Heart right ventricle (tissue), 16 donors: Measurements from ENCODE around the gene SLC30A2. TPM values are rescaled to one million over a fixed set of nuclear protein-coding genes. Genes with fewer than 3 reads are reported as not detected.
"Not testable (repeated sequence)": the region's sequence is repeated elsewhere in the genome, so short reads cannot be mapped to it uniquely, and the experiment has no call there.

Experiments
- ATAC-seq, 8 donors: fragments of 200-7000 bp; cut with Tn5 transposase; one replicate each; pipeline ENCODE4 v1.9.1; 2020; ENCODE audit warnings: mild to moderate bottlenecking in 8 of 8, moderate library complexity in 8 of 8, moderate number of reproducible peaks in 1 of 8
- DNase-seq, 2 donors: peaks; one replicate each; pipeline ENCODE4 v3.0.0-alpha.2; 2020
- H3K27ac ChIP-seq, 10 donors: fragments of 200-600 bp; sonication (generic) in 2 of 10; one replicate each; pipeline versions ENCODE4 v1.5.0 to v1.8.0; 2020 to 2022; ENCODE audit warnings: mild to moderate bottlenecking in 3 of 10
- H3K27me3 ChIP-seq, 7 donors: fragments of 200-600 bp; one replicate each; pipeline ENCODE4 v1.8.0; 2021 to 2022; ENCODE audit warnings: mild to moderate bottlenecking in 2 of 7
- H3K36me3 ChIP-seq, 9 donors: fragments of 200-600 bp; sonication (generic) in 1 of 9; one replicate each; pipeline versions ENCODE4 v1.5.0 to v1.8.0; 2020 to 2022; ENCODE audit warnings: mild to moderate bottlenecking in 2 of 9
- H3K4me1 ChIP-seq, 9 donors: fragments of 200-600 bp; sonication (generic) in 1 of 9; one replicate each; pipeline versions ENCODE4 v1.5.0 to v1.8.0; 2020 to 2022; ENCODE audit warnings: mild to moderate bottlenecking in 4 of 9
- H3K4me3 ChIP-seq, 10 donors: fragments of 200-600 bp; sonication (generic) in 2 of 10; one replicate each; pipeline versions ENCODE4 v1.5.0 to v1.8.0; 2020 to 2022; ENCODE audit warnings: mild to moderate bottlenecking in 7 of 10, moderate library complexity in 2 of 10
- H3K9me3 ChIP-seq, 11 donors: fragments of 200-600 bp in 10 of 11; sonication (generic) in 2 of 11; one replicate each; pipeline versions ENCODE4 v1.5.0 to v1.8.0; 2013 to 2022; ENCODE audit warnings: mild to moderate bottlenecking in 2 of 11, control low read depth in 1 of 11, moderate library complexity in 1 of 11
- CTCF ChIP-seq, 9 donors: fragments of 200-600 bp; sonication (generic) in 2 of 9; IDR thresholded peaks; one replicate each; pipeline versions ENCODE4 v1.5.0 to v1.8.0; 2021 to 2022; ENCODE audit warnings: antibody characterized with exemption in 9 of 9, mild to moderate bottlenecking in 5 of 9, moderate library complexity in 1 of 9
- WGBS, 2 donors: extraction: QIAGEN DNeasy Blood & Tissue Kit; methylation state at CpG; one replicate each; pipeline ENCODE4 v1.1.7; 2013; ENCODE audit warnings: inconsistent platforms in 1 of 2; 5-methylcytosine and 5-hydroxymethylcytosine counted together
- intact Hi-C, 10 donors: fragments of 100-400 bp; cut with DNase I; formaldehyde crosslinking; loops; one replicate each; pipeline versions ENCODE4 v1.11.1 to v1.14.2; 2022
- long read RNA-seq, 3 donors: library from polyadenylated mRNA; unstranded; transcript quantifications; one replicate each; pipeline ENCODE4 v2.0.0, GENCODE V29; 2020 to 2021
- polyA plus RNA-seq, 2 donors: library from polyadenylated mRNA; stranded (reverse); fragments of 200-250 nt; gene quantifications; one replicate each; pipeline ENCODE4 v1.2.3, GENCODE V29; 2013
- total RNA-seq, 10 donors: library from RNA; stranded (reverse); fragmentation: NEBNext Ultra II Directional in 3 of 10; extraction: Animal tissue kit (Norgen Biotek cat#: 25700) in 3 of 10; gene quantifications; one replicate each; pipeline versions ENCODE4 v1.2.1 to v1.2.4, GENCODE V29; 2021 to 2023
- donor health status: Arrhythmogenic right ventricular cardiomyopathy.
- donor health status: ischemic (EF 13 %, LVEDD 7.1; RV severe dilation, severe dysfunction).
- donor health status: healthy with polysubstance abuse.
- donor health status: DM: no; HTN: yes; CAD: no.
- donor health status: DM: no; HTN: no; CAD: no.
- donor health status: ischemic (EF 25% LVEDD 6.9; RV normal size, moderate dysfunction).
- donor health status: ischemic (EF 25% LVEDD 5.7; RV mildly dilated, moderate dysfunction).
- donor health status: healthy.
- donor health status: DM: yes; HTN: yes; CAD: no.
- donor health status: Ischemic cardiomyopathy.
- donor health status: ischemic (EF 35%, LVEDD 5.7; RV mildly dilated, moderate dysfunction).
- donor health status: nonischemic (EF 11% LVEDD 7.7; RV severe dilation, severe dysfunction).
- donor health status: DM: yes; HTN: yes; CAD: no.
- donor health status: PGD.
- donor health status: ischemic (EF 29% LVEDD 5.4; RV normal size, mild dysfunction).
- donor health status: nonischemic (EF 23%, LVEDD 6.1; RV moderate dilation, normal function).

SLC30A2 gene
- total RNA-seq, result 10 to 100 TPM in 3 of 10 donors, 1 to 10 TPM in 7; 2.6 to 14.4 (median 8.9) TPM
- 1 to 10 TPM in 1 of 2 donors, under 1 TPM in 1; 0.97 to 3.6 TPM for polyA plus RNA-seq
- long read RNA-seq, donor 1, transcript SLC30A2-201 (8 exons, 2,494 nt), result major isoform, 6 of 7 reads
- long read RNA-seq, donor 1, partial matches to known transcripts, result 1 of 7 reads
- long read RNA-seq, donor 1, other reads (novel, unspliced or antisense), result 0 of 7 reads
- long read RNA-seq, donor 2, transcript SLC30A2-201 (8 exons, 2,494 nt), result major isoform, 5 of 6 reads
- long read RNA-seq, donor 2, partial matches to known transcripts, result 0 of 6 reads
- long read RNA-seq, donor 2, other reads (novel, unspliced or antisense), result 0 of 6 reads
- long read RNA-seq, donor 3, partial matches to known transcripts, result 1 of 1 reads
- long read RNA-seq, donor 3, other reads (novel, unspliced or antisense), result 0 of 1 reads

GRCh38 chr1:26045722-26046245, at the start of gene SLC30A2:
SLC30A2 (minus strand) TSS chr1:26046118; CDS start chr1:26045896, 222 bp downstream.
- 1% methylated on average over 52 to 62 of the region's 62 CpGs for WGBS, 2 donors
- intact Hi-C loops, result no loop called here
- DNase-seq (no peak), ATAC-seq (peak in 7 of 8 donors; percentile 6 to 62 (median 18))
- Histone ChIP-seq H3K4me3 (peak within 1 kb of the TSS; percentile 21 to 48 (median 34)), H3K27ac (peak within 1 kb of the TSS in 3 of 10 donors; percentile 6 to 58 (median 35)), H3K4me1 (peaks cover 0 to 55% (median 16%) of the 10 kb centered on the region in 9 donors), H3K36me3 (peaks cover 0 to 3% (median 0%) of the 10 kb centered on the region in 9 donors), H3K27me3 (peaks cover 0 to 68% (median 60%) of the 10 kb centered on the region in 7 donors), H3K9me3 (no peaks in the 10 kb centered on the region)
- no peak for TF ChIP-seq CTCF (IDR thresholded peaks at IDR 0.05)

DNA sequence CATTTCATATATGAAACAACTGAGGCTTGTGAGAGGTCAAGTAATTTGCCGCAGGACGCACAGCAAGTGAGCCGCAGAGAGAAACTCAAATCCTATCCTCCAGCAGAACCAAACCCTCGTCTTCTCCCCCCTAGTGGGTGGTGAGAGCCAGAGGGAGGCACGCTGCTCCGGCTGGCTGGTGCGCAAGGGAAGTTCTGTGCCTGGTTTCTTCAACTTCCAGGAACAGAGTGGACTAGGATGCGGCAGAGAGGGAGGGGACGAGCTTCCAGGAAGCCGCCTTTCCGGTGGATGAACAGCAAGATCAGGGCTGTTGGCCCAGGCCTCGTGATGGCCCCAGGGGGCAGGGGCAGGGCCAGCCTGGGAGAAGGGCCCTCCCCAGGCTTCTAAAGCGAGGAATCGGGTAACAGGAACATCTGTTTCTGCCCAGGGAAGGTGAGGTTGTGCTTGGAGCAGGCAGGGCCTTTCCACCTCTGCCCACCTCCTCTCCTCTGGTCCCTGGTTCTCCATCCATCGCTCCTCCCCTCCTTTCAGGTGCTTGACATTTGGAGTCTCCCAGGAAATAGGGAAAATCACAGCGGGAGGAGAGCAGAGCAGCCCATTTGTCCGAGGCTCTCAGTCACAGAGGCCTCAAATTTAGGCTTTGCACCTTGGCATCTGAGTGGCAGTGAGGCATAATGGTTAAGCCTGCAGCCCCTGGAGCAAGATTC, 48.9 kb upstream of the SLC30A2 start:
- no peaks in the 10 kb centered on the region for H3K36me3 ChIP-seq
- DNase-seq (peak; percentile 45 to 52), ATAC-seq (peak; percentile 43 to 88 (median 72))
- H3K4me3 ChIP-seq, result peak overlapping the region in 5 of 10 donors; percentile 21 to 33 (median 21)
- 9 to 15% methylated on average over 17 of the region's 17 CpGs for WGBS, 2 donors
- H3K27me3 ChIP-seq, result peaks cover 0 to 14% (median 0%) of the 10 kb centered on the region in 7 donors
- H3K9me3 ChIP-seq, result no peaks in the 10 kb centered on the region
- intact Hi-C loops, result loop anchor here in 4 of 10 donors (1.0 to 5.0 kb wide), 6 partner anchors 28 to 59 kb away; partner anchors contain the start of gene TRIM63 (in 3 of the 4)
- TF ChIP-seq CTCF (IDR thresholded peaks at IDR 0.05), result peak in 3 of 9 donors; percentile 26 to 39 (median 32)
- H3K4me1 ChIP-seq, result peaks cover 0 to 22% (median 18%) of the 10 kb centered on the region in 9 donors
- H3K27ac ChIP-seq, result peak overlapping the region; percentile 31 to 92 (median 87)

DNA sequence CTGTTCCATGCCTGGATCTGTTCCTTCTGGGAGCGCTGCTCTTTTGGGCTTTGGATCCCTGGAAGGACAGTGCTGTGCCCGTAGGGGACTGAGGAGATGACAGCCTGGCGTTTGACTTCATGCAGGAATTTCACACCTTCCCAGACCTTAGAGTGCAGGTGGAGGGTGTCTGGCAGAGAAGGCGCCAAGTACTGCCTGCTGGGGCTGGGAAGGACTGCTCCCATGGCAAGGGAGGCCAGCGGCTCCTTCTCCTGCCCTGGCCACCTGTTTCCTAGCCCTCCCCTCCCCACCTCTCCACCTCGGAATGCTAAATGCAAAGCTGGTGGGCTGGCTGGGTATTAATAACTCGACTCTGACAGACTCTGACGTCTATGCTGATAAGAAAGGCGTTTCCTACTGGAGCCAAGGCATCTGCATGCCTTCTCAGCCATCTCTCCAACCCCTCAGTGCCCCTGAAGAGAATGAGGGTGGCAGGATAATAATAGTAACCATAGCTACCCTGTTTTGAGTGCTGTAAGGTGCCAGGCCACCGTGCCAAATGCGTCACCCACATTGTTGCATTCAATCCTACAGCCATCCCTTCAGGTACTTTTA, 48.3 kb upstream of the SLC30A2 start:
- intact Hi-C loops, result loop anchor here in 4 of 10 donors (1.0 to 5.0 kb wide), 6 partner anchors 27 to 58 kb away; partner anchors contain the start of gene TRIM63 (in 3 of the 4)
- Histone ChIP-seq H3K27ac (peak overlapping the region; percentile 59 to 92 (median 88)), H3K27me3 (peaks cover 0 to 14% (median 0%) of the 10 kb centered on the region in 7 donors), H3K9me3 (no peaks in the 10 kb centered on the region), H3K4me1 (peaks cover 0 to 22% (median 18%) of the 10 kb centered on the region in 9 donors), H3K36me3 (no peaks in the 10 kb centered on the region), H3K4me3 (peak overlapping the region in 6 of 10 donors; percentile 13 to 33 (median 25))
- 10 to 17% methylated on average over 11 of the region's 11 CpGs for WGBS, 2 donors
- TF ChIP-seq CTCF (IDR thresholded peaks at IDR 0.05), result no peak
- DNase-seq, result peak; percentile 56 to 70
- peak; percentile 84 to 96 (median 92) for ATAC-seq

DNA sequence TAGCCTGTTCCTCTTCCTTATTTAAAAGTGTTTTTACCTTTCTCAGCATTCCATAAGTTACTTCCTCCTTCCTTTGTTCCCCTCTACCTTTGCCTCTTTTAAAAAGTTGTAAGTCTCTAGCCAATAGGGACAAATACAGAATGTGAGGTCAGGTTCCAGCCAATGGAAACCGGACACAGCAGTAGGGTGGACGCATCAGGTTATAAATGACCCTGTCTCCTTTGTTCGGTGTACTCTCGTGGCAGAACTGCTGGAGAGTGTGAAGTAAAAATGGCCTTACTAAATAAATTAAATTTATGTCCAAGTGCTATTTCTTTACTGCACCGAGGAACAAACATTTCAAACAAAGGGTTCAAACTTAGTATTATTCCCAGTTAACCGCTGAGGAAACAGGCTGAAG, 47.7 kb upstream of the SLC30A2 start:
- Histone ChIP-seq H3K27ac (peak overlapping the region; percentile 56 to 92 (median 88)), H3K4me3 (peak overlapping the region in 5 of 10 donors; percentile 13 to 33 (median 26)), H3K27me3 (peaks cover 0 to 14% (median 0%) of the 10 kb centered on the region in 7 donors), H3K4me1 (peaks cover 0 to 22% (median 18%) of the 10 kb centered on the region in 9 donors)
- ATAC-seq, result peak in 5 of 8 donors; percentile 46 to 74 (median 48)
- not testable (repeated sequence) for H3K9me3 ChIP-seq, DNase-seq, H3K36me3 ChIP-seq
- WGBS, 2 donors, result 27 to 28% methylated on average over 6 of the region's 6 CpGs
- intact Hi-C loops, result loop anchor here in 1 of 10 donors (5.0 kb wide), 1 partner anchor 56 kb away; no protein-coding TSS in a partner anchor
